ENCODE data around the gene ADAT3.
A peak's percentile ranks its signal among the peaks of the same experiment; 100 is the strongest.
"Not testable (repeated sequence)": the region's sequence is repeated elsewhere in the genome, so short reads cannot be mapped to it uniquely, and the experiment has no call there.

ADAT3 gene

GRCh38 chr19:1882786-1883692 is 22.2 kb upstream of the ADAT3 start:
- DNase-seq (ENCODE audit: low spot score), result no peak

GRCh38 chr19:1883784-1884183 is 21.4 kb upstream of the ADAT3 start:
- no peak for DNase-seq (ENCODE audit: low spot score)

- no peak for DNase-seq (ENCODE audit: low spot score)
Observed at GRCh38 chr19:1884291-1884718, 20.9 kb upstream of the ADAT3 start.

GRCh38 chr19:1884719-1885334 is 20.4 kb upstream of the ADAT3 start:
- no peak for DNase-seq (ENCODE audit: low spot score)

- DNase-seq (ENCODE audit: low spot score), result peak; percentile 95
Observed at GRCh38 chr19:1885398-1886119, 19.6 kb upstream of the ADAT3 start, which contains the start of gene ABHD17A. TSS of gene ABHD17A (minus strand) at chr19:1885496. CDS start at chr19:1881566, 3,930 bp downstream.

GRCh38 chr19:1886360-1886759 is 18.8 kb upstream of the ADAT3 start:
- DNase-seq (ENCODE audit: low spot score), result not testable (repeated sequence)

- no peak for DNase-seq (ENCODE audit: low spot score)
Observed at GRCh38 chr19:1888385-1888784, 16.8 kb upstream of the ADAT3 start.

GRCh38 chr19:1889907-1890306 is 15.3 kb upstream of the ADAT3 start:
- DNase-seq (ENCODE audit: low spot score), result no peak

GRCh38 chr19:1893791-1894190 is 11.4 kb upstream of the ADAT3 start:
- no peak for DNase-seq (ENCODE audit: low spot score)

GRCh38 chr19:1896508-1896907 is 8.7 kb upstream of the ADAT3 start:
- no peak for DNase-seq (ENCODE audit: low spot score)

GRCh38 chr19:1901940-1902404 is 3.2 kb upstream of the ADAT3 start:
- DNase-seq (ENCODE audit: low spot score), result peak; percentile 28

GRCh38 chr19:1902923-1903322 is 2.3 kb upstream of the ADAT3 start:
- no peak for DNase-seq (ENCODE audit: low spot score)

GRCh38 chr19:1904860-1905109 is 414 bp upstream of the ADAT3 start:
- DNase-seq (ENCODE audit: low spot score), result no peak

- no peak for DNase-seq (ENCODE audit: low spot score)
Observed at GRCh38 chr19:1905863-1906375, 720 bp downstream of the ADAT3 start.

- no peak for DNase-seq (ENCODE audit: low spot score)
Observed at GRCh38 chr19:1906985-1907562, 1.9 kb downstream of the ADAT3 start.

GRCh38 chr19:1907563-1908363 is 2.6 kb downstream of the ADAT3 start:
- peak; percentile 25 for DNase-seq (ENCODE audit: low spot score)

- no peak for DNase-seq (ENCODE audit: low spot score)
Observed at GRCh38 chr19:1908364-1908678, 3.1 kb downstream of the ADAT3 start.

- no peak for DNase-seq (ENCODE audit: low spot score)
Observed at GRCh38 chr19:1909761-1910080, 4.5 kb downstream of the ADAT3 start.

GRCh38 chr19:1910177-1910576 is 5.0 kb downstream of the ADAT3 start:
- DNase-seq (ENCODE audit: low spot score), result no peak

- DNase-seq (ENCODE audit: low spot score), result no peak
Observed at GRCh38 chr19:1911098-1911497, 5.9 kb downstream of the ADAT3 start.

- DNase-seq (ENCODE audit: low spot score), result no peak
Observed at GRCh38 chr19:1911995-1912394, 6.8 kb downstream of the ADAT3 start.
